Measurements from ENCODE around the gene GNPDA1.

DNA sequence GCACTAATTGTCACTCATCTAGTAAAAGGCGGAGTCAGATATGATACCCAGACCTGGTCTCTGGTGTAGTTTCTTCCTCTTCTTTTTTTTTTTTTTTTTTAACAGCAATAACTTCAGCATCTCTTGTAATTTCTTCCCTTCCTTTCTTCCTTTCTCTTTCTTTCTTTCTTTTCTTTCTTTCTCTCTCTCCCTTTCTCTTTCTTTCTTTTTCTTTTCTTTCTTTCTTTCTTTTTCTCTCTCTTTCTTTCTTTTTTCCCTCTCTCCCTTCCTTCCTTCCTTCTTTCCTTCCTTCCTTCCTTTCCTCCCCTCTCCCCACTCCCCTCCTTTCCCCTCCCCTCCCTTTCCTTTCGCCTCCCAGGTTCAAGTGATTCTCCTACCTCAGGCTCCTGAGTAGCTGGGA lies 25.9 kb upstream of the GNPDA1 start:
- TF ChIP-seq, protein P1, sequence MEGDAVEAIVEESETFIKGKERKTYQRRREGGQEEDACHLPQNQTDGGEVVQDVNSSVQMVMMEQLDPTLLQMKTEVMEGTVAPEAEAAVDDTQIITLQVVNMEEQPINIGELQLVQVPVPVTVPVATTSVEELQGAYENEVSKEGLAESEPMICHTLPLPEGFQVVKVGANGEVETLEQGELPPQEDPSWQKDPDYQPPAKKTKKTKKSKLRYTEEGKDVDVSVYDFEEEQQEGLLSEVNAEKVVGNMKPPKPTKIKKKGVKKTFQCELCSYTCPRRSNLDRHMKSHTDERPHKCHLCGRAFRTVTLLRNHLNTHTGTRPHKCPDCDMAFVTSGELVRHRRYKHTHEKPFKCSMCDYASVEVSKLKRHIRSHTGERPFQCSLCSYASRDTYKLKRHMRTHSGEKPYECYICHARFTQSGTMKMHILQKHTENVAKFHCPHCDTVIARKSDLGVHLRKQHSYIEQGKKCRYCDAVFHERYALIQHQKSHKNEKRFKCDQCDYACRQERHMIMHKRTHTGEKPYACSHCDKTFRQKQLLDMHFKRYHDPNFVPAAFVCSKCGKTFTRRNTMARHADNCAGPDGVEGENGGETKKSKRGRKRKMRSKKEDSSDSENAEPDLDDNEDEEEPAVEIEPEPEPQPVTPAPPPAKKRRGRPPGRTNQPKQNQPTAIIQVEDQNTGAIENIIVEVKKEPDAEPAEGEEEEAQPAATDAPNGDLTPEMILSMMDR (conservative IDR thresholded peaks at IDR 0.05) = no peak
- no peak for TF ChIP-seq ZFX (IDR thresholded peaks at IDR 0.05)

Data from C4-2B (cell line).